HG03025 (cell line): Measurements from ENCODE around the gene OPN5.

Experiments
- ATAC-seq: cut with Tn5 transposase; IDR thresholded peaks from one replicate; pipeline ENCODE4 v1.9.1; 2021; ENCODE audit warnings: mild to moderate bottlenecking, moderate library complexity; ENCODE audit not compliant: unreplicated experiment, low FRiP score

The OPN5 gene

GRCh38 chr6:47852727-47853126 lies 70.9 kb downstream of the OPN5 start:
- no peak for ATAC-seq

- ATAC-seq: no peak
Observed at GRCh38 chr6:47853766-47854165, 71.9 kb downstream of the OPN5 start.

- ATAC-seq: no peak
Observed at GRCh38 chr6:47854971-47855370, 73.1 kb downstream of the OPN5 start.

- ATAC-seq: no peak
Observed at GRCh38 chr6:47859175-47859574, 77.3 kb downstream of the OPN5 start.

- ATAC-seq: no peak
Observed at GRCh38 chr6:47862731-47863130, 80.9 kb downstream of the OPN5 start.

- ATAC-seq: no peak
Observed at GRCh38 chr6:47865206-47865605, 83.4 kb downstream of the OPN5 start.

- ATAC-seq: no peak
Observed at GRCh38 chr6:47875593-47875992, 93.8 kb downstream of the OPN5 start.
